ENCODE data around the gene CD48.

The CD48 gene

DNA sequence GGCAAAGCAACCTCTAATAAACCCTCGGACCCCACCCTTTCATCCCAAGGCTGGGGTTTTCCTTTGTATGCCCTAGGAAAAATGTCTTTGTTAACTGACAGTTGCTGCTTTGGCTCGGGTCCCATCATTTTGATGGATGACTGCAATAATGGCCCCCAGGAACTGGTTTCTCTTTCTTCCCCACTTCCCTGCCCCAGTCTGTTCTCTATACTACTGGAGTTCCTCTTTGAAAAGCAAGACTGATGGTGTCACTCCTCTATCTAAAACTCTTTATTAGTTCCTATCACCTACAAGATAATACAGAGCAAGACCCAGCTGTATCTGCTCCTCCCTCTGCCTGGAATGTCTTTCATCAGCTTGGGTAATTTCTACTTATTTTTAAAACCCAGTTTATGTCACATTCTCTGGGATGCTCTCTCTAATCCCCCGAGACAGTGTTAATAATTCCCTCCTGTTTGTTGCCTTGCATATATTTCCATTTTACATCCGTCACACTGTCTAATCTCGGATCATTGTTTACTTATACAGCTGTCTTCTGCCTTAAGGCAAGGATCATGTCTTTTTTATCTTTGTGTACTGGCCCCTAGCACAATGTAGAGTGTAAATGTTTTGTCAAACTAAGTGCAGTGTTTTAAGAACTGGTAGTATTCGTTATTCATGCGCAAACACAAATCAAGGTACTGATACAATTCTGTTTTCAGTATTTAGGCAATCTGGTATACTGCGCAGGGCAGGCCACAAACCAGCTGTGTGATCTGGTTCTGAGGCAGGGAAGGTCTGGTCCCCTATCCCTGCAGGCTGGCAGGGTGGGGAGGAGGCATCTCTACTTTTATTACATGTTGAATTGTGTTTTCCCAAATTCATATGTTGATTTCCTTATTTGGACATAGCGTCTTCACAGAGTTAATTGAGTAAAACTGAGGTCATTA, 80.8 kb downstream of the CD48 start:
- DNase-seq = no peak

GRCh38 chr1:160629286-160630210, 82.1 kb downstream of the CD48 start:
- DNase-seq = no peak

- DNase-seq = no peak
Observed at GRCh38 chr1:160628799-160629263, 82.8 kb downstream of the CD48 start.

Measured in activated gamma-delta T cell (primary cell).